HG03066 (cell line): Measurements from ENCODE around the gene STX18.

Experiments used
- ATAC-seq: cut with Tn5 transposase; IDR thresholded peaks from one replicate; pipeline ENCODE4 v1.9.1; 2021; ENCODE audit warnings: low read depth; ENCODE audit not compliant: unreplicated experiment

Gene STX18

DNA sequence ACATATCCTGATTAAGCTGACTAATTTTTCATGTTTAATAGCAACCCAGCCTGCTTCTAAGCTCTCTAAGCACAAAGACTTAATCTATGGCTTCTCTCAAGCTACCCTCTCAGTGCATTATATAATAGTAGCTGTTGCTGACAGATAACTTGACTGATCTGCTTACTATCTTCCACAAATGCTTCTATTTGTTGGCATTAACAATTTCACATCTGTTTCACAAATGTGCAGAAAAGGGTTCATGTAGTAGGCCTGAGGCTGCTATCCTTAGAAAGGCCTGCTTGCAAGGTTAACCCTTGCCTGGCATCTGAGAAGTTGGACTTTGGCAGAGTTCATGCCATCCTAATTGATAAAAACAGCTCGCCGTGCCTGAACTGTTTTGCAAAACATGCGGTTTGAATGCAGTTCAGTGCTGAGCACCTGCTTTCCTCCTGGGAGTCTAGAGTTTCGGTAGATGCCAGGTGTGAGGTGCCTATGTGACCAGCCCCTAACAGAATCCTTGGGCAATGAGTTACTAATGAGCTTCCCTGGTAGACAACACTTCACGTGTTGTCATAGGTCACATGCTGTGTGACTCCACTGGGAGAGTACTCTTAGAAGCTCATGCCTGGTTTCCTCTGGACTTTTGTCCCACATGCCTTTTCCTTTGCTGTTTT lies 86.5 kb downstream of the STX18 start:
- ATAC-seq, result no peak

DNA sequence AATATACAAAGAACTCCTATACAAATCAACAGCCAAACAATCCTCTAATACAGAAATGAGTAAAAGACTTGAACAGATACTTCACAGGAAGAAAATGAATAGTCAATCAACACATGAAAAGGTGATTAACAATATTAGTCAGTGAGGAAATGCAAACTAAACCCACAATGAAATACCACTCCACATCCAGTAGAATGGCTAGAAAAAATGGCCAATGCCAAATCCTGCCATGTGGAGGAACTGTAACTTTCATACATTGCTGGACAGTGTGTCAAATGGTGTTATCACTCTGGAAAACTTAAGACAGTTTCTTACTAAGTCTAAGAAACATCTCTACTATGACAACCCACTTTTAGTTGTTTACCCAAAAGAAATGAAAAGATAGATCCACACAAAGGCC lies 95.4 kb downstream of the STX18 start:
- no peak for ATAC-seq

DNA sequence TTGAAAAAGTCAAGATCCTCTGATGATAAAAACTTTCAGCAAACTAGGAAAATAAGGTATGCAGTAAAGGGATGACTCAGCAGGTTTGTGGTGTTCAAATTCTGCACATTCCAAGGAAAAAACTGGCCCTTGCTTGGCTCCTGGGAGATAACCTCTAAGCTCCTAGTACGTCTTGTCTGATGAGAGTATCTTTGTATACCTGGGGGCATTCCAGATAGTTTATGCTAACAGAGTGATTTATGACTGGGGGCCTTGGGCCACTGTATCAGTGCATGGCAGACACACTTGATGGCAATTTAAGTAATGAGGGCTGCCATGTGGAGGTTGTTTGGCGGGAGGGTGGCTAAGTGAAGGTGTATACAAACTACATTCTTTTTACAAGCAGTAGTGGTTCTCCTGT lies 98.0 kb downstream of the STX18 start:
- ATAC-seq, result no peak

DNA sequence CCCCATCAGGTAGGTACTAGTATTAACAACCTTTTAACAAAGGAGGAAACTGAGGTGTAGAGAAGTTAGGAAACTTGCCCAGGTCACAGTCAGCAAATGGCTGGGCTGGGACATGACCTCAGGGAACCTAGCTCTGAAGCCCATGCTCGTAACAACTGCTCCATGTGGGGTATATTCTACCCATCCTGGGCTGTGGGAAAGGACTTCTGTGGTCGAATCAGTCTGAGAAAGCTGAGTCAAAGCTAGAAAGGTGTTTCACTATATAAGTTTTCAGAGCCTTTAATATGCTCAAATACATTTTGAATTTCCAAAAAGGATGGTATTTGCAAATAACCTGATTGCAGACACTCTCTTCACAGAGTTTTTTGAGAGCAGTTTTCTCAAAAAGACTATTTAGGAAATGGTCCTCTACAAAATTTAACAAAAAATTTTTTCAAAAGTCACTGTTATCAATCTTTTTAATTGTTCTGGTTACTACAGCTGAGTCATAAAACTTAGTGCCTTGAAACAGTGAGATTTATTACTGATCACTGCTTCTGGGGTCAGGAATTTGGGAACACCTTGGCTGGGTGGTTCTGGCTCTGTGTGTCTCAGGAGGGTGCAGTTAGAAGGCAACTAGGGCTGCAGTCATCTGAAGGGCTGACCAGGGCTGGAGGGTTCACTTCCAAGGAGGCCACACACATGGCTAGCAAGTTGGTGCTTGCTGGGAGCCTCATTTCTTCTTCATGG lies 101.4 kb downstream of the STX18 start:
- no peak for ATAC-seq

- no peak for ATAC-seq
Measured at GRCh38 chr4:4439782-4440181, 102.1 kb downstream of the STX18 start.

DNA sequence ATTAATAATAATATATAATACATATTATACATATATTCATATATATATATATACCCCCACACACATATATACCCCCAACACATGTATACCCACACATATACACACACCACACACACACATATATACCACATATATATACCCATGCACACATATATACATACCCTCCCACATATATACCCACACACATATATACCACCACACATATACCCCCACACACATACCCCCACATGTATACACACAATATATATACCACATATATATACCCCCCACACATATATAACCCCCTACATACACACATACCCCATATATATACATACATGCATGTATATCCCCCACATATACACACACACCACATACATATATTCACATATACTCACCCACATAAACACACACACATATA lies 103.0 kb downstream of the STX18 start:
- no peak for ATAC-seq

- no peak for ATAC-seq
Measured at GRCh38 chr4:4437798-4438470, 103.9 kb downstream of the STX18 start.

DNA sequence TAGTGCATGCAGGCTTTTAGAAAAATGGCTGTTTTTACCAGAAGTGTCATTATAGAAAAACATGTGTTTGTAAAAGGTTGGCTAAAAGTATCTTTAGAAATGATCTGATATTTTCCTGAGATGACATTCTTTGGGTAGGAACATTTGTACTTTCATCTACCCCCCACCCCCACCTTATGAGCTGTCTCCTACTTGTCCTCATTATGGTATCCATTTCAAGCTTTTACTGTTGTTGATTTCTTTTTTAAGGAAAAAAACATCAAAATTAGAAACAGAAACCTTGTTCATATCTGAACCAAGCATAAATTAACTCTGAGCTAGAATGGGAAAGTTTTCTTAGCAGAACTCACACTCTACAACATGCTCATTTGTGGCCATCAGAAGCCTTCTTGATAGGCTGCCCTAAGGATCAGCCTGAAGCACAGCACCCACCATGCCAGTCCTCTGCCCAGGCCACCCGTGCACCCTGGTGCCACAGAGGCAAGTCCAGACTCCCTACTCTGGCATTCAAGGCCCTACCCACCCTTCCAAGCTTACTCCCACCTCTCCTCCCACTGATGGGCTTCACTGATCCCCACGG lies 105.5 kb downstream of the STX18 start:
- no peak for ATAC-seq

DNA sequence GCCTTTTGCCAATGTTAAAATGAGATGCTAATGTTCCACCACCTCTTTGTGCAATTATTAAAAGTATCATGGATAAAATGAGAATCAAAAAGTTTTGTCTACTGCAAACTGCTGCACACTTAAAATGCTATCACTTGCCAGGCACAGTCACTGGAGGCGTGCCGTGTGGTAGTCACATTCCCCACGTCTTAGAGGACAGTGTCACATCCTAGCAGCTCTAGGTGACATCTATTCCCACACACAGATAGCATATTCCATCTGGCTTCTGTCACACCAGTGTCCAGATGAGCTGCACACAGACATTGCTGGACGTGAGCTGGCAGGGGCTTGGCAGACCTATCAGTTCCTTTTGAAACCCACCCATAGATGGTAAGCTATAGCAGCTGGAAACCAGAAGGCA lies 107.9 kb downstream of the STX18 start:
- no peak for ATAC-seq

GRCh38 chr4:4432341-4433125 lies 109.3 kb downstream of the STX18 start:
- ATAC-seq, result no peak

GRCh38 chr4:4430492-4431195 lies 111.2 kb downstream of the STX18 start:
- no peak for ATAC-seq

- ATAC-seq, result no peak
Measured at GRCh38 chr4:4428966-4429875, 112.6 kb downstream of the STX18 start.

GRCh38 chr4:4427886-4428285 lies 114.0 kb downstream of the STX18 start:
- ATAC-seq, result no peak

GRCh38 chr4:4427121-4427870 lies 114.6 kb downstream of the STX18 start:
- no peak for ATAC-seq

DNA sequence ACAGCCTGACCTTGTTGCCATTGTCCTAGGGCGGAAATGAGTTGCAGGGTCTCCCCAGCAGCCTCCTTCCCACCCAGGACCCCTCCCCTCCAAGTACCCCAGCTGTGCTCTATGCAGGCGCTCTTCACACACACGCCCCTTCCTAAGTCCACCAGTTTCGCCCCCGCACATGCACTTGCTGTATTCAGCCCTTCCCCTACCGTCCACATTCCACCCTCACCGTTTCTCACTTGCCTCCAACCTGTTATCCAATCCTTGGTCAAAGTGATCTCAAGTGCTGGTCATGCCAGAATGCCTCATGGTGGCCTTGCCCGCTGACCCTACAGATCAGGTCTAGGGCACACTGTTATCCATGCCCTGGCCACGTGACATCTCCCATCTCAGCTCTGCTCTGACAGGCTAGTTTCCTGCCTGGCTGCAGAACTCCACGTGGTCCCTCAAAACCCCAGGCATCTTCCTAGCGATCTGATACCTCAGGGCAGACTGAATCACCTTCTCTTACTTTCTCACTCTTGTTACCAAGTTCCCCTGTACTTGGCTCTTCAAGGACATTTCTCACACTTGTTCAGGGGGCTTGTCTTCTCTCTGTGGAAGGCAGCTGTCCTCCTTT lies 115.2 kb downstream of the STX18 start:
- ATAC-seq, result no peak

GRCh38 chr4:4425696-4426095 lies 116.2 kb downstream of the STX18 start:
- ATAC-seq, result no peak

- ATAC-seq, result no peak
Measured at GRCh38 chr4:4425119-4425690, 116.6 kb downstream of the STX18 start.
